ENCODE measurements around the gene ZC3H12D.

ZC3H12D gene

DNA sequence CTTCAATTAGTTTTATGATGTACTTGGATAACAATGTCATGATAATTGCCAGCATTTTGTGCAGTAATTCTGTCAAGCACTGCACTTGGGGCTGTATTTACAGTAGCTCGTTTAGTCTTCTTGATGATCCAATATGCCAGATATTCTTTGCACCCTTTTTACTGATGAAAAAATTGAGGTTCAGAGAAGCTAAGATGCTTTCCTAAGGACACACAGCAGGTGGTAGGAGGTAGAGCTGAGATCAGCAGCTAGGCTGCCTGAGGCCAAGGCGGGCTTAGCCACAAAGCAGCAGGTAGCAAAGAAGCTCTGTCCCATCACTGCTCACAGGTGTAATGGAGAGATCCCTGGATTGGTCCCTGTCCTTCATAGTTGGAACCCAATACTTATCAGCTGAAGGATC, 51.4 kb downstream of the ZC3H12D start:
- FAIRE-seq (no peak), DNase-seq (ENCODE audit: insufficient read length, low spot score) (no peak)
- no peak for TF ChIP-seq POLR2A (IDR thresholded peaks at IDR 0.05; ENCODE audit: low read depth, low read length)

- DNase-seq (ENCODE audit: insufficient read length, low spot score), result peak; percentile 68
- peak; percentile 81 for FAIRE-seq
- TF ChIP-seq POLR2A (IDR thresholded peaks at IDR 0.05; ENCODE audit: low read depth, low read length), result no peak
Measured at GRCh38 chr6:149431905-149432775, 52.7 kb downstream of the ZC3H12D start.

DNA sequence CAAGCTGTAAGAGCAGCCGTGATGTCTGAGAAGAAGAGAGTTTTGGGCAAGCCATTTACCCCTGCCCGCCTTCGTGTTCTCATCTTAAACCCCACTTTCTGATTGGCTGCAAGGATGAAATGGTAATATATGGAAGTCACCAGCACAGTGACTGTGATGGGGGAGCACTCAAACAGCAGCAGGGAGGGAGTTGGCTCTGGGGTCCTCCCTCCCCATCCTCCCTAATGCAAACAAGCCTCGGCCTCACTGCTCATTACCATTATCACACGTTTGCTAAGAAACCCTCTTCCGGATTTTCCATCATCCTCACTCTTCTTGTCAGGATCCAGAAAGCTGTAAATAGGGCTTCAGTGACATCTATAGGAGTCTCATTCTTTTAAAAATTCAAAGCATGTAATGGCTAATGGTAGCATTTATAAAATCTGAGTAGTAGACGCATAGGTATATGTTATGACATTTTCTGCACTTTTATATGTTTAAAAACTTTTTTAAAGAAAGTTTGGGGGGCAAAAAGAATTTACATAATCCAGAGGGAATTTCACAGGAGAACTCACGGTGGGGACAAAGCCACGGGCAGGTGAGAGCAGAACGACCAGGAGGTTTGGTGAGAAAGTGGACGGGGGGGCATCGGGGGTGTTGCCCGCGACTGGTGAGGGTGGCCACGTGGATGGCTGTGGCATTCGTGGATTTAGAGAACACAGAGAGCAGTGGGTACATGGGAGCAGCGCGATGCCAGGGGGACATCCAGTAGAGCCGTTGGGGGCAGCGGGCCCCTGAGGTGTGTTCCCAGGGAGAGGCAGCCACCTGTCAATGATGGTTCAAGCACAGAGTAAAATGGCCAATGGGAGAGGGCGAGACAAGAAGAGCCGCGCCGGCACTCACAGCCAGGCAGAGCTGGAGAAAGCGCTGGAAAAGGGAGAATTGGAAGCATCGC, 55.1 kb downstream of the ZC3H12D start:
- DNase-seq (ENCODE audit: insufficient read length, low spot score), result no peak

DNA sequence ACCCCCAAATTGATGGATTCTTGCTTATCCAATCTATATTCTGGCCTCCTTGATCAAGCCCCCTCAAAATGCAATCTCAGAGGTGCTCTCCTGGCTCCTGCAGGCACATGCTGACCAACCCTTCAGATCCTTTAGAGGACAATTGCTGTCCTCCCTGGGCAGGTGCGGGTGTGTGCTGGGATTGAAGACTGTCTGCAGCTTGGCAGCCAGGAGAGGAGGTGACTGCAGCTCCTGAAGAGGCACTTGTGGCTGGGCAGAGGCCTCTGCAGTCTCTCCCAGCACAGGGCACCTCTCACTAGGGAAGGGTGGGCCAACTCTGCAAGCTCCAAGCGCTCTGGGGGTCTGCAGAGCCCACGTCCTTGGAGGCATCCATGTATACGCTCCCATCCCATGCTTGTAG, 56.2 kb downstream of the ZC3H12D start:
- FAIRE-seq (no peak), DNase-seq (ENCODE audit: insufficient read length, low spot score) (no peak)
- TF ChIP-seq POLR2A (IDR thresholded peaks at IDR 0.05; ENCODE audit: low read depth, low read length), result no peak

More for the DNA sequence above, 55.1 kb downstream of the ZC3H12D start:
- no peak for FAIRE-seq
- no peak for TF ChIP-seq POLR2A (IDR thresholded peaks at IDR 0.05; ENCODE audit: low read depth, low read length)

GRCh38 chr6:149425754-149426153, 59.1 kb downstream of the ZC3H12D start:
- no peak for TF ChIP-seq POLR2A (IDR thresholded peaks at IDR 0.05; ENCODE audit: low read depth, low read length)
- FAIRE-seq (no peak), DNase-seq (ENCODE audit: insufficient read length, low spot score) (no peak)

DNA sequence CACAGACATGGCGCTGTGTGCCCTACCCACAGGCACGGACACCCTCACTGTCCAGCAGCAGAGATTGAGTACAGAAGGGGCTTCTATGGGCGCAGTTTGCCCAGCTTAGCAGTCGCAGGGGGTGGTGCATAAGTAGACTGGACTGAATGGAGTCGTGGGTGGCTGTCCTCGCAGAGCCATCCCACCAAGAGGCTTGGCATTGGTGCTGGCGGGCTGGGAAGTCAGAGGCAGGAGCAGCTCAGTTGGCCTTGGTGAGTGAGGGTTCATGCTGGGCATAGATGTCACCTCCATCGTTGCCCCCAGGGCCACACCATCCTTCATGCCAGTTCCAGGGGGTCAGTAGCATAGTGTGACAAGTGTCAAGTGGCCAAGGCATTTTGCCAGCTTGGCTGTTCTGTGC, 59.6 kb downstream of the ZC3H12D start:
- no peak for DNase-seq (ENCODE audit: insufficient read length, low spot score)
- TF ChIP-seq POLR2A (IDR thresholded peaks at IDR 0.05; ENCODE audit: low read depth, low read length), result no peak
- no peak for FAIRE-seq

- no peak for TF ChIP-seq POLR2A (IDR thresholded peaks at IDR 0.05; ENCODE audit: low read depth, low read length)
- FAIRE-seq (no peak), DNase-seq (ENCODE audit: insufficient read length, low spot score) (no peak)
Measured at GRCh38 chr6:149423964-149424440, 60.8 kb downstream of the ZC3H12D start.

GRCh38 chr6:149422581-149422980, 62.2 kb downstream of the ZC3H12D start:
- FAIRE-seq (no peak), DNase-seq (ENCODE audit: insufficient read length, low spot score) (no peak)
- TF ChIP-seq POLR2A (IDR thresholded peaks at IDR 0.05; ENCODE audit: low read depth, low read length), result no peak

GRCh38 chr6:149421132-149421531, 63.7 kb downstream of the ZC3H12D start:
- TF ChIP-seq POLR2A (IDR thresholded peaks at IDR 0.05; ENCODE audit: low read depth, low read length), result no peak
- FAIRE-seq, result no peak

GRCh38 chr6:149419696-149420404, 65.0 kb downstream of the ZC3H12D start:
- no peak for TF ChIP-seq POLR2A (IDR thresholded peaks at IDR 0.05; ENCODE audit: low read depth, low read length)
- no peak for FAIRE-seq

More at GRCh38 chr6:149421132-149421531, 63.7 kb downstream of the ZC3H12D start:
- no peak for DNase-seq (ENCODE audit: insufficient read length, low spot score)

GRCh38 chr6:149414821-149415220, 70.0 kb downstream of the ZC3H12D start:
- TF ChIP-seq POLR2A (IDR thresholded peaks at IDR 0.05; ENCODE audit: low read depth, low read length), result no peak
- FAIRE-seq, result no peak

More at GRCh38 chr6:149419696-149420404, 65.0 kb downstream of the ZC3H12D start:
- no peak for DNase-seq (ENCODE audit: insufficient read length, low spot score)

DNA sequence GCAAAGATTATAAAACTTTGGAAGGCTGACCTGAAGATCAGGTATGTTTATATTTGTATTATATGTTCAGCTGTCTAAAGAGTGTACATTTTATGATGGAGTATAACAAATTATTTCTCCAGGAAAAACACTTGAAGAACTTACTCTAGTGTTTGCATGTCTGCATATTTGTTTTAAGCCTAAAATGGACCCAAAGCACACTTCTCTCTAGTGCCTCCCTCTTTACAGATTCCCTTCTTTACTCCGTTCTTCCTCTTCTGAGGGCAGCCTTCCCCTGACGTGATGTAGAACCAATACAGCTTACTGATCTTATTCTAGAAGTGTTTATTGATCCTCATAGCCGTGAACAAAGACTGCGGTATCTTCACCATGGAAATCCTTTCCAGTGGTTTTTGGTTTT, 70.8 kb downstream of the ZC3H12D start:
- FAIRE-seq, result no peak
- DNase-seq (ENCODE audit: insufficient read length, low spot score), result no peak
- no peak for TF ChIP-seq POLR2A (IDR thresholded peaks at IDR 0.05; ENCODE audit: low read depth, low read length)

More at GRCh38 chr6:149414821-149415220, 70.0 kb downstream of the ZC3H12D start:
- DNase-seq (ENCODE audit: insufficient read length, low spot score), result no peak

DNA sequence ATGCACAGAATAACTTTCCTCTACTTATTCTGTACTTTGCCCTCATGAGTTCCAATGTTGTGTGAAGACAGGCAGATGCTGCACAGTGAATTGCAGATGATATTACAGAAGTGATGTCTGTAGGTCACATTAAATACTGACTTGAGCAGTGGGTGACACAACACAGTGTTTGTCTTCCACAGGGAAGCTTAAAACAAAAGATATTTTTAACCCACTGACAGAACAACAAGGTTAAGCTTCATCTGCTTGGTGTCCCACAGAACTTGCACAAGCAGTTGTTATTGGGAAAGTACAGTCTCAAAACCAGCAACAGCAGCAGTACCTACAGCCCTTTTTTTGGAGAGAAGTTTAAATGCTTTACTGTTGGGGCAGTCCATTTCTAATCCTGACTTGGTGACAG, 74.3 kb downstream of the ZC3H12D start:
- TF ChIP-seq POLR2A (IDR thresholded peaks at IDR 0.05; ENCODE audit: low read depth, low read length), result no peak
- FAIRE-seq, result no peak
- no peak for DNase-seq (ENCODE audit: insufficient read length, low spot score)

All from H54 (cell line).